Esophagus muscularis mucosa (tissue), 4 donors: ENCODE results near the gene NSD1.

Experiments
- EP300 ChIP-seq: sonication (generic); formaldehyde crosslinking; IDR thresholded peaks from one replicate; pipeline ENCODE4 v1.6.1; 2017; ENCODE audit warnings: antibody characterized with exemption
- POLR2A ChIP-seq: fragments of 450-650 bp; IDR thresholded peaks from one replicate; pipeline ENCODE4 v1.6.1; 2017; ENCODE audit warnings: antibody characterized with exemption, moderate library complexity, mild to moderate bottlenecking, low read depth
- POLR2AphosphoS5 ChIP-seq, 2 donors: sonication (generic); formaldehyde crosslinking; IDR thresholded peaks; one replicate each; pipeline ENCODE4 v1.6.1; 2017; ENCODE audit warnings: antibody characterized with exemption in 2 of 2
- TF ChIP-seq, protein P1 (sequence below), 3 experiments: fragments of 200-600 bp in 2 of 3; fragments of 450-650 bp in 1 of 3; sonication (generic) in 2 of 3; IDR thresholded peaks; one replicate each; pipeline ENCODE4 v1.5.1; 2017 to 2019; ENCODE audit warnings: antibody characterized with exemption in 3 of 3, mild to moderate bottlenecking in 2 of 3, moderate library complexity in 1 of 3

DNA sequence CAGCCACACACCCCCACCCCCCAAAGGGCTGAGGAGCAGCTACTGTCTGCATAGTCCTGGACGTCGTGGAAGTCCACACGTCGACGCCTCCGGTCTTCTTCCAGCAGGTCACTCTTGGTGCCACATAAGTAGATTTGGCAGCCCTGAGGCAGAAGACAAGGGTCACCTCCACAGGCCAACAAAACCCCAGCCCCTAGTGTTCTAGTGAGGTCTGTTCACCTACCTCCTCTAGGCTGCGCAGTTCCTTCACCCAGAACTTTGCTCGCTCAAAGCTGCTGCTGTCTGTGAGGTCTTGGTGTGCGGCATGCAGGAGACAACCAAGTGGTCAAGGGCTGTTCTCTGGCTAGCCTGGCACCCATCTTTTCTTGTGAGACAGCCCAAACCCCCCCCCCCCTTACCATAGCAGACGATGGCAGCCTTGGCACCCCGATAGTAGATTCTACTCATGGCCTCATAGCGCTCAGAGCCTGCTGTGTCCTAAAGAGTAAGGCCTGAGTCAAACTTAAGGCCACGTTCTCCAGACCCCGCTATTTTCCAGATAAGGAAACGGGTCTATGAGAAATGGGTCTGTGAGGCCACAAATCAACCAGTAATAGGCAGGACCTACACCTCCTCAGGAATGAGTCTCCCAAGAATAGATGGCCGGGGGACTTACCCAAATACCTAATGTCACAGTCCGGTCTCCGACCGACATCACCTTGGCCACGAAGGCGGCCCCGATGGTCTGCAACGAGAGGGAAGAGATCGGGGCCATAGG, 169.0 kb downstream of the NSD1 start:
- TF ChIP-seq POLR2A (no peak), EP300 (no peak), POLR2AphosphoS5 (IDR thresholded peaks at IDR 0.05) (no peak)
- TF ChIP-seq, protein P1, sequence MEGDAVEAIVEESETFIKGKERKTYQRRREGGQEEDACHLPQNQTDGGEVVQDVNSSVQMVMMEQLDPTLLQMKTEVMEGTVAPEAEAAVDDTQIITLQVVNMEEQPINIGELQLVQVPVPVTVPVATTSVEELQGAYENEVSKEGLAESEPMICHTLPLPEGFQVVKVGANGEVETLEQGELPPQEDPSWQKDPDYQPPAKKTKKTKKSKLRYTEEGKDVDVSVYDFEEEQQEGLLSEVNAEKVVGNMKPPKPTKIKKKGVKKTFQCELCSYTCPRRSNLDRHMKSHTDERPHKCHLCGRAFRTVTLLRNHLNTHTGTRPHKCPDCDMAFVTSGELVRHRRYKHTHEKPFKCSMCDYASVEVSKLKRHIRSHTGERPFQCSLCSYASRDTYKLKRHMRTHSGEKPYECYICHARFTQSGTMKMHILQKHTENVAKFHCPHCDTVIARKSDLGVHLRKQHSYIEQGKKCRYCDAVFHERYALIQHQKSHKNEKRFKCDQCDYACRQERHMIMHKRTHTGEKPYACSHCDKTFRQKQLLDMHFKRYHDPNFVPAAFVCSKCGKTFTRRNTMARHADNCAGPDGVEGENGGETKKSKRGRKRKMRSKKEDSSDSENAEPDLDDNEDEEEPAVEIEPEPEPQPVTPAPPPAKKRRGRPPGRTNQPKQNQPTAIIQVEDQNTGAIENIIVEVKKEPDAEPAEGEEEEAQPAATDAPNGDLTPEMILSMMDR (IDR thresholded peaks at IDR 0.05): no peak
